Ishikawa (cell line): ENCODE results near the gene KIRREL3.

Experiments used
- CEBPB ChIP-seq: IDR thresholded peaks from 2 replicates; pipeline ENCODE4 v1.6.1; 2012
- CREB1 ChIP-seq: IDR thresholded peaks from 2 replicates; pipeline ENCODE4 v1.6.1; 2012; ENCODE audit warnings: low read depth
- EGR1 ChIP-seq: IDR thresholded peaks from 2 replicates; pipeline ENCODE4 v1.6.1; 2012
- EP300 ChIP-seq: IDR thresholded peaks from 2 replicates; pipeline ENCODE4 v1.6.1; 2012; ENCODE audit warnings: borderline replicate concordance
- FOXM1 ChIP-seq: IDR thresholded peaks from 2 replicates; pipeline ENCODE4 v1.6.1; 2012; ENCODE audit warnings: low read depth, borderline replicate concordance
- NFIC ChIP-seq: IDR thresholded peaks from 2 replicates; pipeline ENCODE4 v1.6.1; 2012
- RAD21 ChIP-seq: IDR thresholded peaks from 2 replicates; pipeline ENCODE4 v1.6.1; 2012; ENCODE audit warnings: low read depth
- TAF1 ChIP-seq: IDR thresholded peaks from 2 replicates; pipeline ENCODE4 v1.6.1; 2012; ENCODE audit warnings: low read depth, mild to moderate bottlenecking
- TCF12 ChIP-seq: IDR thresholded peaks from 2 replicates; pipeline ENCODE4 v1.6.1; 2012; ENCODE audit warnings: low read depth
- TEAD4 ChIP-seq: IDR thresholded peaks from 2 replicates; pipeline ENCODE4 v1.6.1; 2012
- YY1 ChIP-seq: IDR thresholded peaks from 2 replicates; pipeline ENCODE4 v1.6.1; 2012; ENCODE audit warnings: low read depth
- ZBTB7A ChIP-seq: IDR thresholded peaks from 2 replicates; pipeline ENCODE4 v1.6.1; 2012; ENCODE audit warnings: low read depth
- TF ChIP-seq, protein P1 (sequence below): IDR thresholded peaks from 2 replicates; pipeline ENCODE4 v1.6.1; 2012; ENCODE audit warnings: low read depth, mild to moderate bottlenecking
- TF ChIP-seq, protein P2 (sequence below): IDR thresholded peaks from 2 replicates; pipeline ENCODE4 v1.6.1; 2012
- TF ChIP-seq, protein P3 (sequence below): IDR thresholded peaks from 2 replicates; pipeline ENCODE4 v1.6.1; 2012

The KIRREL3 gene

DNA sequence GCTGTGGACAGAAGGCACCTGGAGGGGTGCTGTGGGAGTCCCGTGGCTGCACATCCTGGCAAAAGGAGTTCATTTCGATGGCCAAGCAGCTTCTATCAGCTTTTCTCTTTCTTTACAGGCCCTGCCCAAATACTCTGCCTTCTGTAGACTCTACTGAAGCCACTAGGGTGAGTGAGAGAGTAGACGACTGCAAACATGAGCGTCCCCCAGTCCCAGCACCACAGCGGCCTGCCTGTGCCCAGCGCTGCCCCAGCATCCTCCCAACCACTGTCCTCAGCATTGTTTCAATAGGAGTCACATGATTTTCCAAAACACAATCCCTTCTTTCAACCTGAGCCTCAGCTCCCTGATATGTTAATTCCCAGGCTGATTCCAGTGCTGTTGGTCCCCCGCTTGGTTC, 110.0 kb downstream of the KIRREL3 start:
- TF ChIP-seq, protein P1, sequence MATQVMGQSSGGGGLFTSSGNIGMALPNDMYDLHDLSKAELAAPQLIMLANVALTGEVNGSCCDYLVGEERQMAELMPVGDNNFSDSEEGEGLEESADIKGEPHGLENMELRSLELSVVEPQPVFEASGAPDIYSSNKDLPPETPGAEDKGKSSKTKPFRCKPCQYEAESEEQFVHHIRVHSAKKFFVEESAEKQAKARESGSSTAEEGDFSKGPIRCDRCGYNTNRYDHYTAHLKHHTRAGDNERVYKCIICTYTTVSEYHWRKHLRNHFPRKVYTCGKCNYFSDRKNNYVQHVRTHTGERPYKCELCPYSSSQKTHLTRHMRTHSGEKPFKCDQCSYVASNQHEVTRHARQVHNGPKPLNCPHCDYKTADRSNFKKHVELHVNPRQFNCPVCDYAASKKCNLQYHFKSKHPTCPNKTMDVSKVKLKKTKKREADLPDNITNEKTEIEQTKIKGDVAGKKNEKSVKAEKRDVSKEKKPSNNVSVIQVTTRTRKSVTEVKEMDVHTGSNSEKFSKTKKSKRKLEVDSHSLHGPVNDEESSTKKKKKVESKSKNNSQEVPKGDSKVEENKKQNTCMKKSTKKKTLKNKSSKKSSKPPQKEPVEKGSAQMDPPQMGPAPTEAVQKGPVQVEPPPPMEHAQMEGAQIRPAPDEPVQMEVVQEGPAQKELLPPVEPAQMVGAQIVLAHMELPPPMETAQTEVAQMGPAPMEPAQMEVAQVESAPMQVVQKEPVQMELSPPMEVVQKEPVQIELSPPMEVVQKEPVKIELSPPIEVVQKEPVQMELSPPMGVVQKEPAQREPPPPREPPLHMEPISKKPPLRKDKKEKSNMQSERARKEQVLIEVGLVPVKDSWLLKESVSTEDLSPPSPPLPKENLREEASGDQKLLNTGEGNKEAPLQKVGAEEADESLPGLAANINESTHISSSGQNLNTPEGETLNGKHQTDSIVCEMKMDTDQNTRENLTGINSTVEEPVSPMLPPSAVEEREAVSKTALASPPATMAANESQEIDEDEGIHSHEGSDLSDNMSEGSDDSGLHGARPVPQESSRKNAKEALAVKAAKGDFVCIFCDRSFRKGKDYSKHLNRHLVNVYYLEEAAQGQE: no peak
- TF ChIP-seq TCF12 (no peak), TEAD4 (no peak), CEBPB (no peak), ZBTB7A (no peak), RAD21 (no peak), NFIC (no peak), EP300 (no peak), CREB1 (no peak), YY1 (no peak)
- TF ChIP-seq, protein P2, sequence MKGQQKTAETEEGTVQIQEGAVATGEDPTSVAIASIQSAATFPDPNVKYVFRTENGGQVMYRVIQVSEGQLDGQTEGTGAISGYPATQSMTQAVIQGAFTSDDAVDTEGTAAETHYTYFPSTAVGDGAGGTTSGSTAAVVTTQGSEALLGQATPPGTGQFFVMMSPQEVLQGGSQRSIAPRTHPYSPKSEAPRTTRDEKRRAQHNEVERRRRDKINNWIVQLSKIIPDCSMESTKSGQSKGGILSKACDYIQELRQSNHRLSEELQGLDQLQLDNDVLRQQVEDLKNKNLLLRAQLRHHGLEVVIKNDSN: no peak
- TF ChIP-seq, protein P3, sequence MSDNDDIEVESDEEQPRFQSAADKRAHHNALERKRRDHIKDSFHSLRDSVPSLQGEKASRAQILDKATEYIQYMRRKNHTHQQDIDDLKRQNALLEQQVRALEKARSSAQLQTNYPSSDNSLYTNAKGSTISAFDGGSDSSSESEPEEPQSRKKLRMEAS: no peak

DNA sequence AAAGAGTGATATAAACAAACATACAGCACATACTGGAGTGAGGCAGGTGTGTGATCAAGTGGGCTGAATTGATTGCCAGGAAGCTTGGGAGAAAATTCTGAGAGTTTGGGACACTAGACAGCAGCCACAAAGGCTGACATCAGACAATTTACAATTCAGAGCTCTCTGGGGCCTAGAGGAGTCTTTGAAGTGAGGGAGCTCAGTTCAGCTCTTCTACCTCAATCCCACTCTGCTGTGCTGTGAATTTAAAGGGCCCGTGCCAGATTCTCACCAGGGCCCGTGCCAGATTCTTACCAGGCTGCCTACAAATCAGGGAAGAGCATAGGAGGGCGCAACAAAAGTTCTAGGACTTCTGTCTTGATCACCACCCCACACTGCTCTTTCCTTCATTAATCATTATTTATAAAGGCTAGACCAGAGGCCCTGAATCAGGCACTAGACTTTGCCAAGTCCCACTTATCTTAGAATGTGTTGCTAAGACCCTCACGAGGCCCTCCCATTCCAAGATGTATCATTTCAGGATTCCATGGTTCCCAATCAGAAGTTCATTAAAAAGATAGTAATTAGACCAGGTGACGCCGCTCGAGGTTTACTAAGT, 112.4 kb downstream of the KIRREL3 start:
- no peak for TF ChIP-seq CEBPB
- TF ChIP-seq YY1: no peak
- TF ChIP-seq FOXM1: no peak
- TF ChIP-seq CREB1: no peak
- no peak for TF ChIP-seq EP300
- no peak for TF ChIP-seq NFIC
- no peak for TF ChIP-seq RAD21
- no peak for TF ChIP-seq TAF1
- no peak for TF ChIP-seq ZBTB7A
- TF ChIP-seq, protein P2: no peak
- TF ChIP-seq, protein P3: no peak
- no peak for TF ChIP-seq TEAD4

DNA sequence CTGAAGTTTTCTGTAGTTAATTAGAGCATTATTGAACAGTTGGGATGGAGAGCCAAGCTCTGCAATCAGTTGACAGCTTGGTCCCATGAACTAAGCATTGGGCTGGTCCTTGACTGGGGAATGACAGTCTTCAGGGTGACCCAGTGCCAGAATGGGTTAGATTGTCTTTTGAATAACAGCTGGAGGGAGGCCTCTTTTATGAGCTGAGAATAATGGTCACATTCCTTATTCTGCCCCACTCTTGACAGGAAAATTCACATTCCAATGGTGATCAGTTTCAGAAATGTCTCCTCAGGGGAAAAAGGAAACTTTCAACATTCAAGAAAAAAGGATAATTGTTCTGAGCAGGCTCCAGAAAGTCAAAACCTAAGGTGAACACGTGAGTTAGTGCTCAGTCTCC, 113.9 kb downstream of the KIRREL3 start:
- no peak for TF ChIP-seq YY1
- no peak for TF ChIP-seq TCF12

DNA sequence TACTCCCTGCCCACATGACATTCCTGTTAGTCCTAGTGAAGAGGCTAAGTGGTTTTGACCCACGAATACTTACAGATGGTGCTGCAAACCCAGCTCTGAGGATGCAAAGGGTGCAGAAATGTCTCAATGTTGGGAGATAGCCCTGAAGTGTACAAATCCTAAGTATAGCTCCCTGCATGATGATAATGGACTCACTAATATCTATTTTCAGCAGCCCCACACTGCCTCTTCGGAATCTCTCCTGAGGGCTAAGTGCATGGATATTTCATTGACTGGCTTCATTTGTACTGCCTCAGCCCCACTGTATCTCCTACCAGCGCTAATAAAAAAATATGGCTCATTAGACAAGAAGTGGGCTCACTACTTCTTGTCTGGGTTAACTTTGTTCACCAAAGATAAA, 114.5 kb downstream of the KIRREL3 start:
- TF ChIP-seq YY1: no peak
- no peak for TF ChIP-seq EGR1
- TF ChIP-seq, protein P2: no peak
- no peak for TF ChIP-seq EP300
- TF ChIP-seq ZBTB7A: no peak
- TF ChIP-seq, protein P1: no peak
- no peak for TF ChIP-seq CREB1
- TF ChIP-seq TCF12: no peak
- TF ChIP-seq RAD21: no peak
- no peak for TF ChIP-seq TEAD4
- no peak for TF ChIP-seq TAF1
- no peak for TF ChIP-seq CEBPB
- no peak for TF ChIP-seq FOXM1

DNA sequence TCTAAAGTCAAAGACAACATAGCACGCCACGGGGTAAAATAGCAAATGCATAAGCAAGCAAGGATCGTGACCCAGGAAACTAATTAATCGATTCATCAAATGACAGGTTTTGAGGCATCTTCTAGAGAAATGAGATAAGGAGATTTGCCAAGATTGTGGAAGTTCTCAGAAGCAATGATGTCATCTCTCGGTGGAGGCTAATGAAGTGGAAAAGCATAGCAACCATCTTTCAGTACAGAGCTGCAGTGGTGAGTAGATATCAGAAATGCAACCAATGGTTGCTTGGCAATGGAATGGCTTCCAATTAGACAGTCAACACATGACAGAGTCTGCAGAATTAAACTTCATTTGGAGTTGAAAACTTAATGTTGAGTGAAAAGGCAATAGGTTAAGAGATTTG, 116.0 kb downstream of the KIRREL3 start:
- TF ChIP-seq, protein P3: no peak
- TF ChIP-seq NFIC: no peak

DNA sequence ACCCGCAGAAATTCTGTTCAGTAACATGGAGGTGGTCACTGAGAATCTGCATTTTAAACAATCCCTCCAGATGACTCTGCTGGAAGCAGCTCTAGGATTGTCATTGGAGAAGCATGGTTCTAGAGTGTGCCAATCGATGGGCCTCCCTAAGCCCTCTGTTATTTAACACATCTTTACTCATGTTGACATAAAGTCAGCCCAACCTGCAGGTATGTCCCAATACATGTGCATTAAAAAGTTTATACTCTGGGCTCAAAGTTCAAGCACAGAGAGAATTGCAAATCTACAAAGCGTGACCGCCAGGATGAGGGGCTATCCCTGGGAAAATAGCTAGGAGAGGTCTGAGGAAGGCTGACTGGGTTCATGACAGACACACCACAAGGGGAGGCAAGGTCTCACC, 116.4 kb downstream of the KIRREL3 start:
- TF ChIP-seq ZBTB7A: no peak
- no peak for TF ChIP-seq EP300
- TF ChIP-seq, protein P2: no peak
- TF ChIP-seq CEBPB: no peak
- no peak for TF ChIP-seq CREB1
- TF ChIP-seq FOXM1: no peak
- no peak for TF ChIP-seq RAD21
- no peak for TF ChIP-seq YY1
- TF ChIP-seq, protein P1: no peak
- no peak for TF ChIP-seq EGR1
- no peak for TF ChIP-seq TAF1
- TF ChIP-seq, protein P3: no peak
- no peak for TF ChIP-seq TEAD4
- no peak for TF ChIP-seq NFIC
- no peak for TF ChIP-seq TCF12
